ENCODE data around the gene TMEM50A. TPM values are rescaled to one million over a fixed set of nuclear protein-coding genes. Genes with fewer than 3 reads are reported as not detected.
"Not testable (repeated sequence)": the region's sequence is repeated elsewhere in the genome, so short reads cannot be mapped to it uniquely, and the experiment has no call there.

TMEM50A gene
- total RNA-seq, 1 experiment from 2014 or later = 90.5 TPM

DNA sequence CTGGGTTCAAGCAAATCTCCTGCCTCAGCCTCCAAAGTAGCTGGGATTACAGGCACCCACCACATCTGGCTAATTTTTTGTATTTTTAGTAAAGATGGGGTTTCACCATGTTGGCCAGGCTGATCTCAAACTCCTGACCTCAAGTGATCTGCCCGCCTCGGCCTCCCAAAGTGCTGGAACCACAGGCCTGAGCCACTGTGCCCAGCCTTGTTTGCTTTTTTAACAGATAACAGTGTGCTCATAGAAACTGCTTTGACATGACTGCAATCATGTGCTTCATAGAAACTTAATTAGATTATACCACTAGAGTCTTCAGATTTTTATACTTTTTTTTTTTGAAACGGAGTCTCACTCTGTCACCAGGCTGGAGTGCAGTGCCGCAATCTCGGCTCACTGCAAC, 8.8 kb upstream of the TMEM50A start:
- H3K4me2 ChIP-seq (ENCODE audit: low read length); BruUV-seq (replicated peaks); H3K27ac ChIP-seq (ENCODE audit: low read length); H2AFZ ChIP-seq (ENCODE audit: low read length); intact Hi-C loops (cut with micrococcal nuclease); H3K27me3 ChIP-seq (ENCODE audit: low read length); H4K20me1 ChIP-seq (ENCODE audit: low read length); H3K36me3 ChIP-seq (ENCODE audit: low read depth, low read length); H3K4me1 ChIP-seq (ENCODE audit: insufficient read depth, low read length); H3K79me2 ChIP-seq (ENCODE audit: low read length); ATAC-seq; H3K9me2 ChIP-seq (replicated peaks; ENCODE audit: low read length); DNase-seq; H3F3A ChIP-seq (ENCODE audit: low read length, unreplicated experiment); POLR2A ChIA-PET (ENCODE audit: unreplicated experiment); H3K9ac ChIP-seq (ENCODE audit: low read length); CTCF ChIA-PET; H3K9me3 ChIP-seq (ENCODE audit: low read length); H3K4me3 ChIP-seq (ENCODE audit: low read length): not testable (repeated sequence)

DNA sequence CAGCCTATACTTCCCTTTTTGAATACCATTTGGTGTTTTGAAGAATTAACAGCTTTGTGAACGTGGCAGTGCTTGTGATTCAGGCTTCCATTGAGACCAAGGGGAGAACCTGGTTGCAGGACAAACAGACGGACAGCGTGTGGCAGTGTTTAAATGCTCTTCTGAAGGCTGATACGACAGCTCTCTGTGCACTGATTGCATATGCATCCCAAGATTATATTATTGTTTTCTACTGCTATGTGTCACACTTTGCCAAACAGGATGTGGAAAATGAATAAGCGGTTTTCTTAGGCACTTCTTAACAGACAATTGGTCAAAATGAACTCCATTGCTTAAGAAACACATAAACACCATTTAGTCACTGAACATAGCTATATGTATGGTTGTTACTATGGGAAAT, 8.2 kb upstream of the TMEM50A start:
- H3K79me2 ChIP-seq (ENCODE audit: low read length); BruUV-seq (replicated peaks); H3F3A ChIP-seq (ENCODE audit: low read length, unreplicated experiment); H3K36me3 ChIP-seq (ENCODE audit: low read depth, low read length); H3K27me3 ChIP-seq (ENCODE audit: low read length); H3K9me2 ChIP-seq (replicated peaks; ENCODE audit: low read length); POLR2A ChIA-PET (ENCODE audit: unreplicated experiment); H3K9me3 ChIP-seq (ENCODE audit: low read length); H3K4me3 ChIP-seq (ENCODE audit: low read length); H3K9ac ChIP-seq (ENCODE audit: low read length); H4K20me1 ChIP-seq (ENCODE audit: low read length); H3K4me1 ChIP-seq (ENCODE audit: insufficient read depth, low read length); H2AFZ ChIP-seq (ENCODE audit: low read length): not testable (repeated sequence)
- ATAC-seq (peak; percentile 100), DNase-seq (peak; percentile 70)
- intact Hi-C loops (cut with micrococcal nuclease) = loop anchor here (5.0 to 10.0 kb wide), 2 partner anchors 105 to 192 kb away; partner anchors contain the start of gene MACO1
- Histone ChIP-seq H3K4me2 (ENCODE audit: low read length) (peak overlapping the region; percentile 20; the same call in 1 of the 2 replicates), H3K27ac (ENCODE audit: low read length) (peak overlapping the region; percentile 65)
- TF ChIP-seq, protein P1, sequence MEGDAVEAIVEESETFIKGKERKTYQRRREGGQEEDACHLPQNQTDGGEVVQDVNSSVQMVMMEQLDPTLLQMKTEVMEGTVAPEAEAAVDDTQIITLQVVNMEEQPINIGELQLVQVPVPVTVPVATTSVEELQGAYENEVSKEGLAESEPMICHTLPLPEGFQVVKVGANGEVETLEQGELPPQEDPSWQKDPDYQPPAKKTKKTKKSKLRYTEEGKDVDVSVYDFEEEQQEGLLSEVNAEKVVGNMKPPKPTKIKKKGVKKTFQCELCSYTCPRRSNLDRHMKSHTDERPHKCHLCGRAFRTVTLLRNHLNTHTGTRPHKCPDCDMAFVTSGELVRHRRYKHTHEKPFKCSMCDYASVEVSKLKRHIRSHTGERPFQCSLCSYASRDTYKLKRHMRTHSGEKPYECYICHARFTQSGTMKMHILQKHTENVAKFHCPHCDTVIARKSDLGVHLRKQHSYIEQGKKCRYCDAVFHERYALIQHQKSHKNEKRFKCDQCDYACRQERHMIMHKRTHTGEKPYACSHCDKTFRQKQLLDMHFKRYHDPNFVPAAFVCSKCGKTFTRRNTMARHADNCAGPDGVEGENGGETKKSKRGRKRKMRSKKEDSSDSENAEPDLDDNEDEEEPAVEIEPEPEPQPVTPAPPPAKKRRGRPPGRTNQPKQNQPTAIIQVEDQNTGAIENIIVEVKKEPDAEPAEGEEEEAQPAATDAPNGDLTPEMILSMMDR (conservative IDR thresholded peaks at IDR 0.05; ENCODE audit: low read depth, low read length) = peak; percentile 36
- CTCF ChIA-PET = interaction anchor here (0.7 kb wide), 1 partner anchor 639 kb away, joined by 3 read pairs; no protein-coding TSS in a partner anchor

DNA sequence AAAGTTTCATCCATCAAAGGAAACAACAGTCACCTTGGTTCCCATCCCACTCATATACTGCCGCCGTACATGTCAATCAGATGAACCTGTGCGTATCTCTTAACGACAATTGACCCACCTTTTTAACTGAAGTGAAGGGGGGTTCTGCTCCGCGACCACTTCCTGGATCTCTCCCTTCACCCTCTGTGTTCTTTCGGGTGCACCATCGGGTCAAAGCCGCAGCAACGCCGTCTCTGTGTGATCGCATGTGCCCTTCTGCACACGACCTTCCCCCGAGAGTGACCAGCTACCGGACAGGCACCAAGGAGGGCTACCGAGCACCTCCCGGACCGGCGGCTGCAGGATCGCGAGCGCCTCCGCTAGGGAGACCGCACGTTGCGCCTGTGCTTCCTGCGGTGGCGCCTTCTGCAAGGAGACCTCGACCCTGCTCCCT, 1.2 kb upstream of the TMEM50A start:
- DNase-seq; H3K27me3 ChIP-seq (ENCODE audit: low read length); H3F3A ChIP-seq (ENCODE audit: low read length, unreplicated experiment); POLR2A ChIA-PET (ENCODE audit: unreplicated experiment); CTCF ChIA-PET; H3K9me2 ChIP-seq (replicated peaks; ENCODE audit: low read length); H3K9me3 ChIP-seq (ENCODE audit: low read length); BruUV-seq (replicated peaks); H3K27ac ChIP-seq (ENCODE audit: low read length); H3K36me3 ChIP-seq (ENCODE audit: low read depth, low read length): not testable (repeated sequence)
- peaks cover 11% of the 10 kb centered on the region for H3K4me1 ChIP-seq (ENCODE audit: insufficient read depth, low read length)
- H3K9ac ChIP-seq (ENCODE audit: low read length) = peak overlapping the region; percentile 52; the same call in 1 of the 2 replicates
- H3K79me2 ChIP-seq (ENCODE audit: low read length) = peaks cover 40% of the 10 kb centered on the region
- H3K4me2 ChIP-seq (ENCODE audit: low read length) = peak overlapping the region; percentile 99
- H3K4me3 ChIP-seq (ENCODE audit: low read length) = peak overlapping the region; percentile 84
- ATAC-seq = peak; percentile 49
- peak overlapping the region; percentile 77 for H2AFZ ChIP-seq (ENCODE audit: low read length)
- H4K20me1 ChIP-seq (ENCODE audit: low read length) = 0 out of 2 replicates have a peak, but pooled peaks cover 10% of the 10 kb centered on the region
- intact Hi-C loops (cut with micrococcal nuclease) = loop anchor here (5.0 to 10.0 kb wide), 2 partner anchors 90 to 98 kb away; partner anchors contain the start of genes MACO1 and RSRP1

DNA sequence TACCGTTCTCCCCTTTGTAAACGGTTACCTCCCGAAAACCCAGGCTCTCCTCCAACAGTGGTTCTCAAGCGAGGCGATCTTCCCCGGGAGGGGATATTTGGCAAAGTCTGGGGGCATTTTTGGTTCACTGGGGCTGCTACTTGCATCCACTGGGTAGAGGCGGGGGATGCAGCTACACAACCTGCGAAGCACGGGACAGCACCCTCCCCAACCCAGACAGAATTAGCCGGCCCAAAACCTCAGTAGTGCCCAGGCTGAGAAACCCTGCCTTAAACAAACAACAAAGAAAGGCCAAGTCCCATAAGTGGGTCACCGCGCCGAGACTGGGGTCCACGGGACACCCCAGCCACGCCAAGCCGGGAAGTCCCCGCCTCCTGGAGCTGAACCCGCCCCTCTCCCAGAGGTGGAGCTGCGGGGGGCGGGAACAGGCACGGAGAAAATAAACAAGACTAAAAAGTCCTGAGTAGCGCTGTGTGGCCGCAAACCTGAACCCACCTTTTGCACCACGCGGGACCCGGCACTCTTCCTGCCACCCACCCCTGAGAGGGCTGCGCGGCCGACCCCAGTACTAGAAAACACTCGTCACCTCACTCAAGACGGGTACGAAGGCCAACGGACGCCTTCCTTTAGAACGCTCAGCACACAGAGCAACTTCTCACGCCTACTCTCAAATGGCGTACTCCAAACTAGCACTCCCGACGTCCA, 499 bp upstream of the TMEM50A start:
- H3K9me3 ChIP-seq (ENCODE audit: low read length); H3K36me3 ChIP-seq (ENCODE audit: low read depth, low read length); H3F3A ChIP-seq (ENCODE audit: low read length, unreplicated experiment); POLR2A ChIA-PET (ENCODE audit: unreplicated experiment); CTCF ChIA-PET; H3K27me3 ChIP-seq (ENCODE audit: low read length); H3K9me2 ChIP-seq (replicated peaks; ENCODE audit: low read length); DNase-seq: not testable (repeated sequence)
- Histone ChIP-seq H3K4me1 (ENCODE audit: insufficient read depth, low read length) (peaks cover 11% of the 10 kb centered on the region), H4K20me1 (ENCODE audit: low read length) (peaks cover 15% of the 10 kb centered on the region; the same call in 1 of the 2 replicates), H3K9ac (ENCODE audit: low read length) (peak overlapping the region; percentile 92), H2AFZ (ENCODE audit: low read length) (peak overlapping the region; percentile 95; the same call in 1 of the 2 replicates), H3K27ac (ENCODE audit: low read length) (peak overlapping the region; percentile 78), H3K4me3 (ENCODE audit: low read length) (peak overlapping the region; percentile 100), H3K79me2 (ENCODE audit: low read length) (peaks cover 47% of the 10 kb centered on the region), H3K4me2 (ENCODE audit: low read length) (peak overlapping the region; percentile 90)
- peak; percentile 72 for ATAC-seq
- TSS peak; percentile 68 for BruUV-seq (replicated peaks)
- intact Hi-C loops (cut with micrococcal nuclease) = loop anchor here (5.0 to 10.0 kb wide), 2 partner anchors 90 to 97 kb away; partner anchors contain the start of genes MACO1 and RSRP1

All from PC-3 (cell line).